ENCODE measurements around the gene POU2AF1.
A peak's percentile ranks its signal among the peaks of the same experiment; 100 is the strongest.

Gene POU2AF1

DNA sequence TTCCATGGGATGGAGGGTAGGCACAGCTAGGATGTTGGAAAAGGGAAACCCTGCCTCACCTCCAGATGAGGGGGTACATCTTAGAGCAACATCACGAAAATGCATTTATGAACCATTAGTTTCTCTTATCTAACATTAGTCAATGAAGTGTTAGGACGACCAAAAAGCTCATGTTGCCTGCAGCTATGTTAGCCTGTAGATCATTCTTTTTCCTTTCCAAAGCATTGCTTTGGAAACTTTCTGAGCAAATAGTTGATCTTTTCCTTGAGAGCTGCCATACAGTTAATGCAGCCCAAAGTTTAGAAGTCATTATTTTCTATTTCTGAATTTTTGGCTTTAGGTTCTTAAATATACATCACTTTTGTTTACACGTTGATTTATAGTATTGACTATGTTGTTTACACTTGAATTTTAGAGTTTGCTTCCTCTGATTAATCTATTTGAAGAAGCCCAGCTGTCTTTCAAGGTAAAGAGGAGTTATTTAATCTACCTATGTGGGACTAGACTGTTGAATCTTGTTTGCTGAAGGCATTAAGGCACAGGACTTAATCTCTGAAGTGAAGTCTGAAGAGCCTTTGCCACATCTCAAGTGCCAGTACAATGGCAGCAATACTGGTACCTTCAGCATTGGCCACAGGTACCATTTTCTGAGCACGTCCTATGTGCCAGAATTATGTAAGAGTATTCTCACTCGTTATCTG lies 69.7 kb downstream of the POU2AF1 start:
- no peak for DNase-seq

DNA sequence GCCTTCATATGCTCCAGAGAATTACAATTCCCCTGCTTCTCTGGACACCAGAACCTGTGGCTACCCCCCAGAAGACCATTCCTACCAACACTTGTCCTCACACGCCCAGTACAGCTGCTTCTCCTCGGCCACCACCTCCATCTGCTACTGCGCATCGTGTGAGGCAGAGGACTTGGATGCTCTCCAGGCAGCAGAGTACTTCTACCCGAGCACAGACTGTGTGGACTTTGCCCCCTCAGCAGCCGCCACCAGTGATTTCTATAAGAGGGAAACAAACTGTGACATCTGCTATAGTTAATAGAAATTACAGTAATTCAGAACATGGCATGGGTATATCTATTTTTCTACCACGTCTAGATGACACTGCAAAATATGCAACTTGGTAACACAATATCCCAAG lies 70.9 kb downstream of the POU2AF1 start:
- DNase-seq = peak; percentile 95 to 99

DNA sequence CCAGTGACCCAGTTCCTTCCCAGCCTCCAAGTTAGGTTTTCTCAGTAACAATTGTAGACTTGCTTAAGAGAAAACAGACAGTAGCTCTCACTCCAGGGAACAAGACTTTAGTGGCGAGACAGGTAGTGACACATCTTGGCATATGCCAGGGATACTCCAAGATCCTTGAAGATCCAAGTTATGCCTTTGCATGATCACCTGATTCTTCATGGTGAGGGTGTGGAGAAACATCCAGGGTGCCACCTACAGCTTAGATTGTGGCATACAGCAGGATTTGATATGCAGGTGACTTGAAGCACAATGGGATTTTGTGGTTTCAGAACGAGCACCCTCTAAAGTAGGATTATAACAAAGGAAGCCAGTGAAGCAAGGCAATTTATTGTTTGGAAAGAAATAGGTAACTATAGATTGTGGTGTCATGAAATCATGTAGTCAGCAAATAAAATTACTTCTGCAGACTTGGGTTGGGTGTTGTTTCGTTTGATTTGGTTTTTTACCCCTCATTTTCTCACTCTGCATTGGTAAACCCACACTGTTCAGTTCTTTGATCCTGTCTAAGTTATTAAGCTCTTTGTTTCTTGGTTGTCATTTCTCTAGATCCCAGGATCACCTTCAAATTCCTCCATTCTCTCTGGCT lies 71.5 kb downstream of the POU2AF1 start:
- peak; percentile 59 to 86 for DNase-seq

DNA sequence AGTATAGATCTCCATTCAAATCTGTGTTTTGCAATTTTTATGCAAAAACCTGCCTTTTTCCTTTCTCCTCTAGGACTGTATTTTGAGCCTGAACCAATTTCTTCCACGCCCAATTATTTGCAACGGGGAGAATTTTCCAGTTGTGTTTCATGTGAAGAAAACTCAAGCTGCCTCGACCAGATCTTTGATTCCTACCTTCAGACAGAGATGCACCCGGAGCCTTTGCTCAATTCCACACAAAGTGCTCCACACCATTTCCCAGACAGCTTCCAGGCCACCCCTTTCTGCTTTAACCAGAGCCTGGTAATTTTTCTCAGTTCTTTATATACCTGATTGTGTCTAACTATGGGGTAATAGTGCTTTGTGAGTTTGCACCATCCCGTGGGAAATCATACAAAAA lies 72.8 kb downstream of the POU2AF1 start:
- DNase-seq = no peak

DNA sequence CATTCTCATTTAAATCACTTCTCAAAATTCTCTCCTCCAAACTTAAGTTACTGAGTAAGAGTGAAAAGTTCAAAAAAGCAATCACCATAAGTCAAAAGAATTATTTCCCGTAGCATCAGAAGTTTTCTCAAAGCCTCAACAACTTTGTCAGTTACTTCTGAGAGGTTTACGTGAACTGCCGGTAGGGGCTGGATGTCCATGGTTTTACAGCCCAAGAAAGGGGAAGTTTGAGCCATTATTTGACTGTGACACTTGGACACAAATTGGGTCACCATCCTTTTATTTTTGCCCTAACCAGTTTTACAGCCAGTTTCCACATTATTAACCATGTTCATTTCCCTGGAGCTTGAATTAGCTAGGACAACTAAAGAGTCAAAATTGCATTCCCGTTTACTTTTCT lies 73.2 kb downstream of the POU2AF1 start:
- DNase-seq = no peak

DNA sequence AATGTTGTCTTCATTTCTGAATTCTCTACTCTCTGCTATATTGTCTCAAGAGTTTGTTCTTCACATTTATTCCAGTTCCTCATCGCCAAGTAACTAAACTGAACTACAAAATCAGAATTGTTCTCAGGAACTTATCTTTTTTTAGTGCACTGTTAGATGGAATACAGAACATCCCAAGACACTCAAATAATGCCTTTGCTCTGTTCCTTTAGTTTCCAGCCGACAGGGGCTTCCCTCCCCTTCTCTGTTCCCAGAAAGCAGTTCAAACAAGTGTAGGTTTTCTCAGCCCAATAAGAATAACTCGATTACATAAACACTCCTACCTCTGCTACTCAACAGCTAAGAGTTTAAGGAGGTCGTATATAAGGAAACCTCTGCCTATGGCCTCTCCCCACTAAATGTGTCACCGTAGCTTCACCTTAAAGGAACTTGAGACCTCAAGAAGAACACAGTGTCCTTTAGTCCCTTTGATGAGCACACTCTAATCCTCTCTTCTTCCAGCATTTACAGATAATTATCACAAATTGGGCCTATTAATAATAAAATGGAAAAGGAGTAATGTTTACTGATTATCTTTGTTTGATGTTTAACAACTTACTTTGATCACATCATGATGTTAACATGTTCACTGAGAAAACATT lies 73.8 kb downstream of the POU2AF1 start:
- peak in 1 of 2 experiments; percentile 48 for DNase-seq

DNA sequence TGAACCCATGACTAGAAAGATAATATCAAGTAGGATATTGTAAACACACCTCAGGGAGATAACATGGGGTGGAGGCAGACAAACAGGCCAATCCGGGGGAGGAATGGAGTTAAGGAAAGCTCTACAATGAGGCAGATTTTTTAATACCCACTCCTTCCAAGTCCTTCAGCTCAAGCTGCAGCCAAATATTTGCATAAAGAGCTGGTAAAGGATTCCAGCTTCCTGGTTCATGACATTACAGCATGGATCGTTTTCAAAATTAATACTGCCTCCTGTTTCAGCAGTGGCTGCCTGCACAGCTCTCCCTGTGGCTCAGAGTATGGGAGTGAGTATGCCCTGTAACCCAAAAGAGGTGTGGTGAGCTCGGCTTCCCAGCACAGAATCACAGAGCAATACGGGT lies 75.6 kb downstream of the POU2AF1 start:
- peak; percentile 80 to 92 for DNase-seq

DNA sequence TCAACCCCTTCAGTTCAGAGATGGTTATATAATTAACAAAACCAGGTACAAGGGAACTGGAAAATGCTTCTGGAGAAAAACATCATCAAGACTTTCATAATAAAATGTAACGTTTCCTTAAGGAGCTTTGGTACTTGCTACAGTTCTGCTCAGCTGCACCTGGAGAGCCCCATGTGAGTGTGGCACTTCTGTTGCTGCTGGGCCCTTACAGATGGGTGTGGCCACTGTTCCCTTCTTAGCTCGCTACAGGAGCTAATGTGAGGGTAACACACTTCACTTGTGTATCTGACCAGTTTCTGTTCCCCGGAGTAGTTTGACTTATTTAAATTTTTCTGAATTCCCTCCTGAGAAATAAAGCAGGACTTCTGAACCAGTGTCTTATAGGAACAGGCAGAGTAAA lies 76.8 kb downstream of the POU2AF1 start:
- DNase-seq = peak; percentile 64 to 73

Measured in NCI-H2081 (cell line).